Measurements from ENCODE around the gene PSD2.

DNA sequence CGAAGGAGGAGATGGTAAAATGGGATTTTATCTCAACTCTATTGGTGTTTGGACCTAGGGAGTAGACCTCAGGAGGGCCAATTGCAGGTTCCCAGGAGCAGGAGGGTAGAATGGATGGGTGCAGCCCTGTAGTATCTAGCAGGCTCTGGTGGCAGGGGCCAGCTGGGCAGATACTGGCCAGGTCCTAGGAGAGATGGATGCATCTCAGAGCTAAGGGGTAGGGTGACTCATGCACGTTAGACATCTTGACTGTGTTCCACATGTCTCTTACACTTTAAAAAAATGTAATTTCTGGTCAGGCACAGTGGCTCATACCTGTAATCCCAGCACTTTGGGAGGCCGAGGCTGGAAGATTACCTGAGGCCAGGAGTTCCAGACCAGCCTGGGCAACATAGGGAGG, 22.4 kb downstream of the PSD2 start:
- TF ChIP-seq, protein P1, sequence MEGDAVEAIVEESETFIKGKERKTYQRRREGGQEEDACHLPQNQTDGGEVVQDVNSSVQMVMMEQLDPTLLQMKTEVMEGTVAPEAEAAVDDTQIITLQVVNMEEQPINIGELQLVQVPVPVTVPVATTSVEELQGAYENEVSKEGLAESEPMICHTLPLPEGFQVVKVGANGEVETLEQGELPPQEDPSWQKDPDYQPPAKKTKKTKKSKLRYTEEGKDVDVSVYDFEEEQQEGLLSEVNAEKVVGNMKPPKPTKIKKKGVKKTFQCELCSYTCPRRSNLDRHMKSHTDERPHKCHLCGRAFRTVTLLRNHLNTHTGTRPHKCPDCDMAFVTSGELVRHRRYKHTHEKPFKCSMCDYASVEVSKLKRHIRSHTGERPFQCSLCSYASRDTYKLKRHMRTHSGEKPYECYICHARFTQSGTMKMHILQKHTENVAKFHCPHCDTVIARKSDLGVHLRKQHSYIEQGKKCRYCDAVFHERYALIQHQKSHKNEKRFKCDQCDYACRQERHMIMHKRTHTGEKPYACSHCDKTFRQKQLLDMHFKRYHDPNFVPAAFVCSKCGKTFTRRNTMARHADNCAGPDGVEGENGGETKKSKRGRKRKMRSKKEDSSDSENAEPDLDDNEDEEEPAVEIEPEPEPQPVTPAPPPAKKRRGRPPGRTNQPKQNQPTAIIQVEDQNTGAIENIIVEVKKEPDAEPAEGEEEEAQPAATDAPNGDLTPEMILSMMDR (IDR thresholded peaks at IDR 0.05): no peak
- TF ChIP-seq POLR2A (IDR thresholded peaks at IDR 0.05): no peak

Data from right lobe of liver (tissue), 4 donors.